22Rv1 (cell line): ENCODE data around the gene TNFSF12.
A peak's percentile ranks its signal among the peaks of the same experiment; 100 is the strongest.

Experiments used
- H3K27ac ChIP-seq: fragments of 450-650 bp; 2 replicates; pipeline ENCODE4 v1.5.1; 2017
- CTCF ChIP-seq: fragments of 450-650 bp; IDR thresholded peaks from 2 replicates; pipeline ENCODE4 v1.5.1; 2017; ENCODE audit warnings: mild to moderate bottlenecking
- ZFX ChIP-seq: fragments of 450-650 bp; IDR thresholded peaks from 2 replicates; pipeline ENCODE4 v1.6.1; 2017; ENCODE audit warnings: antibody characterized with exemption, borderline replicate concordance

The TNFSF12 gene

GRCh38 chr17:7548585-7549400 lies at the start of gene TNFSF12:
Gene TNFSF12, plus strand, starts transcription at chr17:7549058. Its CDS starts 96 bp downstream, at chr17:7549154.
- TF ChIP-seq CTCF (peak; percentile 12; the same call in 1 of the 2 replicates), ZFX (no peak)
- no peak within 1 kb of the TSS for H3K27ac ChIP-seq

- H3K27ac ChIP-seq: no peak overlapping the region
- TF ChIP-seq CTCF (no peak), ZFX (no peak)
These were observed 49.7 kb upstream of the TNFSF12 start for GRCh38 chr17:7499161-7499560.

- no peak overlapping the region for H3K27ac ChIP-seq
- no peak for TF ChIP-seq ZFX
- no peak for TF ChIP-seq CTCF
These were observed 47.1 kb upstream of the TNFSF12 start for GRCh38 chr17:7501729-7502128.

- no peak for TF ChIP-seq ZFX
- TF ChIP-seq CTCF: no peak
- no peak overlapping the region for H3K27ac ChIP-seq
These were observed 46.5 kb upstream of the TNFSF12 start for GRCh38 chr17:7502171-7502847.

- TF ChIP-seq CTCF (peak; percentile 28; the same call in 1 of the 2 replicates), ZFX (no peak)
These were observed 45.9 kb upstream of the TNFSF12 start for GRCh38 chr17:7502987-7503386.

GRCh38 chr17:7503521-7503920 lies 45.3 kb upstream of the TNFSF12 start:
- no peak overlapping the region for H3K27ac ChIP-seq
- TF ChIP-seq ZFX: no peak
- TF ChIP-seq CTCF: no peak

More at GRCh38 chr17:7502987-7503386, 45.9 kb upstream of the TNFSF12 start:
- H3K27ac ChIP-seq: no peak overlapping the region

- no peak overlapping the region for H3K27ac ChIP-seq
- TF ChIP-seq ZFX (no peak), CTCF (no peak)
These were observed 40.7 kb upstream of the TNFSF12 start for GRCh38 chr17:7508145-7508544.
